Renal cortical epithelial cell (primary cell): ENCODE results near the gene BCL6B. TPM values are rescaled to one million over a fixed set of nuclear protein-coding genes. Genes with fewer than 3 reads are reported as not detected.
"Not testable (repeated sequence)": the region's sequence is repeated elsewhere in the genome, so short reads cannot be mapped to it uniquely, and the experiment has no call there.

Source experiments
- DNase-seq: peaks from one replicate; pipeline ENCODE4 v3.0.0-alpha.2; 2011; ENCODE audit warnings: low read depth
- total RNA-seq: library from RNA; depleted of rRNA; stranded (reverse); fragments of >200 nt; gene quantifications from 2 replicates; pipeline ENCODE4 v1.2.3, GENCODE V29; 2014

BCL6B gene
- under 0.01 and 0.05 TPM in 2 replicates for total RNA-seq

GRCh38 chr17:7022781-7023571 is at the start of gene BCL6B:
Gene BCL6B (plus strand): TSS chr17:7023050. CDS start chr17:7023672, 622 bp downstream.
- no peak for DNase-seq

- not testable (repeated sequence) for DNase-seq
These were observed 43.4 kb upstream of the BCL6B start for GRCh38 chr17:6979440-6979839.

DNA sequence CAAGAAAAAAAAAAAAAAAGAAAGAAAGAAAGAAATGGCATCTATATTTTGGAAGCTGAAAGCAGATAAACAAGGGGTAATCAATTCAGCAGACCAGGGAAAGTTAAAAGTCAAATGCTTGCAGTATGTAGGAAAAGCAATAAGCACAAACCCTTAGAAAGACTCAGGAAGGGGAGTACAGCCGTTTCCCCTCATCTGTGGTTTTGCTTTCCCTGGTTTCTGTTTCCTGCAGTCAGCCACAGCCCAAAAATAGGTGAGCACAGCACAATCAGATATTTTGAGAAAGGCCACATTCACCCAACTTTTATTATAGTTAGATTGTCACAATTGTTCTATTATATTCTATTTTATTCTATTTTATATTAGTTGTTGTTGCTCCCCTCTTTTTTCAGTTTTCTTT is 41.4 kb upstream of the BCL6B start:
- DNase-seq: no peak

DNA sequence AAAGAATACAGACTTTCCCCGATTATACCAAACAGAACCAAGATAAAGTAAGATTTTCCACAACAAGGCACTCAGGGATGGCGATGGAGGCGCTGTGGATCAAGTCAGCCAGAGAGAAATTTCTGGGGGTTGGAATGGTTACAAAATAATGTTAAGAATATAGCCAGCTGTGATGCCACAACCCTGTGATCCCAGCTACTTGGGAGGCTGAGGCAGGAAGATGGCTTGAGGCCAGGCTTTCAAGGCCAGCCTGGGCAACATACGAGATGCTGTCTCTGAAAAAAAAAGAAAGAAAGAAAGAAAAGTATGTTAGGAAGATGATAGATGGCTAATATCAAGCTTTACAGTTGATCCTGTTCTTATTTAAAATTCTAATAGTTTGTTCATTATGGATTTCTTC is 37.6 kb upstream of the BCL6B start:
- no peak for DNase-seq

DNA sequence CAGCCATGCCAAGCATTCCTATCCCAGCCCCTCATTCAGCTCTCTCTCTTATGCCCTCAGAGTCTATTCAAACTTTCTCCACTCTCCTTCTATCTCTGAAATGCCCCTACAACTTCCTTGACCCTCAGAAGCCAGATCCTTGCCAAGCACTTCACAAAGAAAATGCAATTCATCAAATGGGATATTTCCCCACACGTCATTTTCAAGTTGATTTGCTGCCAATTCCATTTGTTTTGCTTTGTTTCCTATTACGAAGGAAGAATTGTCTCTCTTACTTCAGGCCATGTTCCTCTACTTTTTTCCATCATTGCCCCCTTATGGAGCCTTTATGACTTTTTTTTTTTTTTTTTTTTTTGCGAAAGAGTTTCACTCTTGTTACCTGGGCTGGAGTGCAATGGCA is 36.2 kb upstream of the BCL6B start:
- DNase-seq: no peak

- no peak for DNase-seq
These were observed 33.1 kb upstream of the BCL6B start for GRCh38 chr17:6989779-6990178.

- not testable (repeated sequence) for DNase-seq
These were observed 29.2 kb upstream of the BCL6B start for GRCh38 chr17:6993613-6994056.

GRCh38 chr17:6994118-6994598 is 28.7 kb upstream of the BCL6B start:
- DNase-seq: no peak

- DNase-seq: peak; percentile 51
These were observed 28.1 kb upstream of the BCL6B start for GRCh38 chr17:6994666-6995256.

DNA sequence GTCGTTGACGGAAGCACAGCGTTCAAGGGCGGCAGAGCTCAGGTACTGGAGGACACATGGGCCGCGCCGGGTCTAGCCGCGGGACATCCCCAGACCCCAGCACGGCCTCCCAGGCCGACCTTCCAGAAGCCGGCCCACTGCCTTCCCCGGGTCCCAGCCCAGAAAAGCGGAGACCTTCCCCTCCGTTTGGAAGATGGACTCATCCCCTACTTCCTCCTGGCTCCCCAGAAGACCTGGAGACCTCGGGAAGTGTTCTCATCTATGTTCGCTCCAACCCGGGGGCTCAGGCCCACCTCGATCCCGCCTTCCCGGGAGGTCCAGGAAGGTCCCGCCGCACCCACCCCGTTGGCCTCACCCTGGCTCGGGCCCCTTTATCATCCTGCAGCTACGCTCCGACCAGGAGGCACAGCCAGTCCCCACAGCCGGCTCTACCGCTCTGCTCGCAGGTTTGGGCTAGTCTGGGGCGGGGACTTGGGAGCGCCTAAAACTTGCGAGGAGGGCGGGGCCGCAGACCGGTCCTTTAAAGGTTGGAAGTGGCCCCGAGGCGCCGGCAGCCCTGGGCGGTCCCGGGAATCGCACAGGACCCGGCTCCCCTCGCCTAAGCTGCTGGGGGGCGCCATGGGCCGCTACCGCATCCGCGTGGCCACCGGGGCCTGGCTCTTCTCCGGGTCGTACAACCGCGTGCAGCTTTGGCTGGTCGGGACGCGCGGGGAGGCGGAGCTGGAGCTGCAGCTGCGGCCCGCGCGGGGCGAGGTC is 27.2 kb upstream of the BCL6B start, which contains the start of gene ALOX12:
Gene ALOX12, plus strand, starts transcription at position 550 of the 756 bp plus-strand sequence. Its CDS starts 69 bp downstream, at position 619.
- DNase-seq: no peak

GRCh38 chr17:6996256-6997011 is 26.4 kb upstream of the BCL6B start:
- DNase-seq: no peak

DNA sequence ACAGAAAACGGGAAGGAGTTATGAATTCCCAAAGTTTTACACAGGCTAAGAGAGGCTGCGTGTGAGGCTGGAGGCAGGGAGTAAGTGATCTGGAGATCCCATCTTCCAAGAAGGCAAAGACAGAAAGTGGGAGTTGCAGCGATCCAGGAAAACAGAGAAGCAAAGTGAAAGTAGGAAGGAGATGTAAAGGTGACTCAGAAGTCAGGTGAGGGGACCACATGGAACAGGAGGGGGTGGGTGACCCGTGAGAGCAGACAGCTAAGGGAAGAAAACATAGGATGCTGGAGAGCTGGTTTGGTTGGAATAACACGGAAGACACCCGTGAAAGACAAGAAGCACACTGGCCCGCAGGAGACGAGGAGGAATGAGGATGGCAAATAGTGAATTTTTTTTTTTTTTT is 25.7 kb upstream of the BCL6B start:
- no peak for DNase-seq

GRCh38 chr17:6998855-6999508 is 23.9 kb upstream of the BCL6B start:
- no peak for DNase-seq

GRCh38 chr17:7001318-7001961 is 21.4 kb upstream of the BCL6B start:
- DNase-seq: no peak

DNA sequence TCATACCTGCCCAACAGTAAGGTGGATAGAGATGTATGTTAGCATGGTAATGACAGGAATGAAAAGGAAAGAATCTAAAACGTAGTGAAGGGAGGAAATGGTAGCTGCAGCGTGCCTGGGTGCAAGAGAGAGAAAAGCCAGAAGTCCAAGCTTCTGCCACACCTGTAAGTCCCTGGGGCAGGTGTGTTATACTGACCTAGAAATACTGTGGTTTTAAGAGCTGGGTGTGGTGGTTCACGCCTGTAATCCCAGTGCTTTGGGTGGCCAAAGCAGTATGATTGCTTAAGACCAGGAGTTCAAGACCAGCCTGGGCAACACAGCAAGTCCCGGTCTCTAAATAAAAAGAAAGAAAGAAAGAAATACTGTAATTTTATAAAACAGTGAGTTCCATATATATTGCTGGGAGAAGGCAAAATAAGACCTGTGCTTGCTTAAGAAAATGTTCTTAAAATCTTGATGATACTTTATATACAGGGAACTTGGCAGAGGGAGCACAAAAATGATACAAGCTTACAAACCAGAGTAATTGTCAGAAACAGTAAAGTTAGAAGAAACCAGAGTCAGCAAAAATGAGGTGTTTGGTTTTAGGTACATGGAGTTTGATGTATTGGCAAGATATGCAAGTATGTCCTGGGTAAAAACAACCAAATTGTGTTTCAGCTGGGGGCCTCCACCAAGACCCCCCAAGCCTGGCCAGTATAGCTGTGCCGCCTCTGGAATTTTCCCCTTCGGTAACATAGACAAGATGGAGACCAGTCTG is 20.4 kb upstream of the BCL6B start:
- no peak for DNase-seq

- DNase-seq: no peak
These were observed 19.1 kb upstream of the BCL6B start for GRCh38 chr17:7003745-7004144.

DNA sequence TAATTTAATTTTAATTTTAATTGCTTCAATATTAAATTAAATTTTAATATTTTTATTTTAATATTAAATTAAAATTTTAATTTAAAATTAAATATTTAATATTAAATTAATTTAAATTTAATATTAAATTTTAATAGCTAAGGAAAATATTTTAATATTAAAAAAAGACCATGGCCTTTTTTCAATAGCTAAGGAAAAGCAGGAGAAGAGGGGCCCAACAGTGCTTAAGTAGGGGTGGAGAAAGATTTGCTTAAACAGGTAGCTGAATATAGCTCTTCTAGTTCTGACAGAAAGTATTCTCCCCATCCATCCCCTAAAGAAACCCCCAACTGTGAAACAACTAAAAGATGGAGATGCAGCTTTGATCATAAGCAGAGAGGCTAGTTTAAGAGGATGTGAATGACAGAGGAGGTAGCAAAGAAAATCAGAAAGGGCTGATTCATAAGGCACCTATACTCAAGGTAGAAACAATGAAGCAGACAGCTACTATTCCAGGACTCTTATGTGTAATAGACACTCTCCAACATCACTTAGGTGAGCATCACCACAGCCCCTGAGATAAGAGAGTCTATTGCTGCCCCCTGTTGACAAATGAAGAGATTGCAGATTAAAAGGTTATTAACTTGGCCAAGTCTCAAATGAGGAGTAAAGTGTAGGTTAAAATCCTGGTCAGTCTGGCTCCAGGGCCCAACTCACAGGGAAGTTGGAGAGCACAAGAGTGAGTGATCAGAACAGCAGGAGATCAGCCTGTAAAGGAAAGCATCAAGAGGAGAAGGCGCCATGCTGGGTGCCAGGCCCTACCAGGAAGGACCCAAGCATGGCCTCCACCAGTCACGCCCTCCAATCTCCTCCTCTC is 18.2 kb upstream of the BCL6B start:
- peak; percentile 49 for DNase-seq

- no peak for DNase-seq
These were observed 17.1 kb upstream of the BCL6B start for GRCh38 chr17:7005716-7006115.

DNA sequence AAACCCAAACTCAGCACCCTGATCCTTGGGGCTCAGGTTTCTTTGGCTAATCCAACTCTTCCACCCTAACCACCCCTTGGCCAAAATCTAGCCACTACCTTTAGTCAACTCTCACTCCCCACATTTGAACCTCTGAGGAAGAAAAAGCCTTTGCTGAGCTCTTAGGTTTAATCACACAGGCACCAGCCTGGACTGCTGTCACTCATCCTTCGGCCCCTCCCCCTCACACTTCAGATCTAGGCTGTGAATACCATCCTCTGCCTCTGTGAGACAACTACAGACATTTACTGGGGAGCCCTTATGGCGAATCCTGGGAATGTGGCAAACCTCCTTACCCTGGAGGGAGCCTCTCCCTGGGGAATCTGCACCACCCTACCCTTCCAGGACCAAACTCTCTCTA is 15.7 kb upstream of the BCL6B start:
- DNase-seq: no peak
